ES-I3 (cell line): ENCODE measurements around the gene ARL14.
"Not testable (repeated sequence)": the region's sequence is repeated elsewhere in the genome, so short reads cannot be mapped to it uniquely, and the experiment has no call there.

Experiments used
- H3K36me3 ChIP-seq: 2 replicates; pipeline ENCODE4 v1.6.1; 2013; ENCODE audit warnings: mild to moderate bottlenecking, low read length, control low read depth, moderate library complexity; ENCODE audit not compliant: insufficient read depth
- H3K4me1 ChIP-seq: 2 replicates; pipeline ENCODE4 v1.6.1; 2013; ENCODE audit warnings: mild to moderate bottlenecking, control low read depth, low read length; ENCODE audit not compliant: insufficient read depth
- H3K9ac ChIP-seq: 2 replicates; pipeline ENCODE4 v1.6.1; 2013; ENCODE audit warnings: low read depth, mild to moderate bottlenecking, low read length, moderate library complexity
- H3K9me3 ChIP-seq: 2 replicates; pipeline ENCODE4 v1.6.1; 2013; ENCODE audit warnings: mild to moderate bottlenecking, low read length, moderate library complexity; ENCODE audit not compliant: control insufficient read depth, insufficient read depth

The ARL14 gene

DNA sequence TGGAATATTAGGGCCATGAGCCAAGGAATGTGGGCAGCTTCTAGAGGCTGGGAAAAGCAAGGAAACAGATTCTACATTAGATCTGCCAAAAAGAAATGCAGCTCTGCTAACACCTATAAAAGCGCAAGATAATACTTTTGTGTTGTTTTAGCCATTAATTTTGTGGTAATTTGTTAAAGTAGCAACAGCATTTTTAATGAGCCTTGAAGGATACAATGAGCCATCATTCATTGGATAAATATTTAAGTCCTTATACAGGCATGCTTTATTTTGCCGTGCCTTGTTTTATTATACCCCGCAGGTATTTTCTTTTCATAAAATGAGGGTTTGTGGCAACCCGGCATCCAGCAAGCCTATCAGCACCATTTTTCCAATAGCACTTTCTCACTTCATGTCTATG, 15.0 kb downstream of the ARL14 start:
- Histone ChIP-seq H3K9me3 (no peaks in the 10 kb centered on the region), H3K9ac (no peak overlapping the region), H3K4me1 (no peaks in the 10 kb centered on the region), H3K36me3 (no peaks in the 10 kb centered on the region)

DNA sequence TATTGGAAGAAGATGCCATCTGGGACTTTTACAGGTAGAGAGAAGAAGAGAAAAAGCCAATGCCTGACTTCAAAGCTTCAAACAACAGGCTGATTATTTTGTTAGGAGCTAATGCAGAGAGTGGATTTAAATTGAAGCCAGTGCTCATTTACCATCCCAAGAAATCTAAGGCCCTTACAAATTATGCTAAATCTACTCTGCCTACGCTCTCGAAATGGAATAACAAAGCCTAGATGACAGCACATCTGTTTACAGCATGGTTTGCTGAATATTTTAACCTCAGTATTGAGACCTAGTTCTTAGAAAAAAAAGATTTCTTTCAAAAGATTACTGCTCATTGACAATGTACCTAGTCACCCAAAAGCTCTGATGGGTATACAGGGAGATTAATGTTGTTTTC, 16.2 kb downstream of the ARL14 start:
- no peaks in the 10 kb centered on the region for H3K4me1 ChIP-seq
- H3K9ac ChIP-seq, result no peak overlapping the region
- H3K9me3 ChIP-seq, result no peaks in the 10 kb centered on the region
- no peaks in the 10 kb centered on the region for H3K36me3 ChIP-seq

DNA sequence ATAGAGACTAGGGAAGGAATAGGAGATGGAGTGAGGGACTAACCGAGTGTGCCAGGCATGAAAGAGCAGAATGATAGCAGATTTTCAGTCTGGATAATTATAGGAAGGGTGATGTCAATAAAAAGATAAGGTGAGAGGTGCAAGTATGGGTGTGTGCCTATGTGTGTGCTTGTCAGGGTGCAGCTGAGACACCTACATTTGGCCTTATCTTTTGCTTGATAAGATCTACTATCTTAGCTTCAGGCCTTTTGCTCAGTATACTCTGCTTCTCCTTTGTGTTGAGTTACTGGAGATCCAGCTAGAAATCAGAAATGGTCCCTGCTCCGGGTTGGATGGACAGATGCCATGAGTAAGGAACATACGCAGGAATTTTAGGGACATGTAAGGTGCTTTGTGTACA, 17.4 kb downstream of the ARL14 start:
- H3K36me3 ChIP-seq, result no peaks in the 10 kb centered on the region
- no peak overlapping the region for H3K9ac ChIP-seq
- H3K4me1 ChIP-seq, result no peaks in the 10 kb centered on the region
- no peaks in the 10 kb centered on the region for H3K9me3 ChIP-seq

DNA sequence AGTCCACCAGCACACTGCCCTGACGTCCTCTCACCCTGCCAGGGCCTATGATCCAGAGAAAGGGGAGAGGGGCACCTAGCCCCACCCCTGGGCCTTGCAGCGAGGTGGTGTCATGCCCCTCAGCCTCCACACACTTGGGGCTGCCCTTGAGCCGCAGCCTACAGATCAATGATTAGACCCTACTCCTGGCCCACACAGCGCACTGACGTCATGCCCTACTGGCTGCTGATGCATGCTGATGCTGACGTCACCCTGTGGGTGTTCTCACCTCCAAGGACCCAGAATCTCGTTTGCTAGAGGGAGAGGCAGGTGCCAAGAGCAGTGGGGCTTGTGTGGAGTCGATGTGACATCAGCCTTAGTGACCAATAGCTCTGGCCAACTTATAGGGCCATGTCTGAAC, 18.0 kb downstream of the ARL14 start:
- no peaks in the 10 kb centered on the region for H3K9me3 ChIP-seq
- H3K4me1 ChIP-seq, result no peaks in the 10 kb centered on the region
- H3K36me3 ChIP-seq, result no peaks in the 10 kb centered on the region
- no peak overlapping the region for H3K9ac ChIP-seq

DNA sequence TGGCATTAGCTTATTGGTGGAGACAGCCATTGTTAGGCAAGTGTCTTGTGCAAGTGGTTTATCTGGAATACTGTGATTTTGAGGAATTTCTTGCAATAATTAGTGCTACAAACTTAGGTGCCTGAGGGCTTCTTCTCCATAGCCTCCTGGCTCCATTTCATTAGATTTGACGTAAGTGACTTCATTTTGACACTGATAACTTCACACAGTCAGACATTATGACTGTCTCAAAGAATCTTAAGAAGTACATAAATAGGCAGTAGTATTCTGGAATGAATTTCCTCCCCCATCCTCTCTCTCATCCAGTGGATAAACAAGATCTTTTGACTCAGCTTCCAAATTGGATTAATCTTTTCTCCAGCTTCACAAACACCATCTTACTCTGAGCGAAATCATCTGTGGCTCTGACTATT, 19.0 kb downstream of the ARL14 start:
- no peaks in the 10 kb centered on the region for H3K9me3 ChIP-seq
- H3K4me1 ChIP-seq, result no peaks in the 10 kb centered on the region
- H3K36me3 ChIP-seq, result no peaks in the 10 kb centered on the region

DNA sequence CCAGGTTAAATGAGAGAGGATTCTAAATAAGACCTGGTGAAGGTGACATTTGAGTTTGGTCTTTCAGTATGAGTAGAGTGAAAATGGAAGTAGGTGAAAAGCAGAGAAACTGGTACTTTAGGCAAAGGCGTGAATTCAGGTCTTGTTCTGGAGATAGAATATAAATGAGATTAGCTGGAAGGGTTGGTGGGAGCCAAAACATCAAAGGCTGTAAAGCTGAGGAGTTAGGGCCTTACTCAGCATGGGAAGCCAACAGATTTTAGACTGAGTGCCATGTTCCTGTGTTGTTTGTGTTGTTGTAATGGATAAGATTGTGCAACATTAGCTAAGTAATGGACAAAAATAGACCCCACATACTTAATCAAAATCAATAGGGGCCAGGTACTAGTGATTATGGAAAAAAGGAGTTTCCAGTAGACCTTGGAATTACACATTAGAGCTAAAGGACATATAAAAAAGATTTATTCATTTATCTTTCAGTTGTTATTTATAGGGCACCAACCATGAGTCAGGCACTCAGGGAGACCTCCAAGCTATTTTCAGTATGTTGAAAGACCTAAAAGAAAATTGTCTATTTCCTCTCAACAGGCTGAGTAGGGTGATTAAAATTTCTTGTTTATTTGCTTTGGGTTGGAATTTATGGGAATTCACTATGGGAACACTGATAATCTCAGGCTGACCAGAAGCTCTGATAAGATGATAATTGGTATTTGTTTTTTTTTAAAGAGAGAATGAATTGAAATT, 20.8 kb downstream of the ARL14 start:
- H3K9ac ChIP-seq, result no peak overlapping the region

More for the DNA sequence above, 19.0 kb downstream of the ARL14 start:
- H3K9ac ChIP-seq, result no peak overlapping the region

DNA sequence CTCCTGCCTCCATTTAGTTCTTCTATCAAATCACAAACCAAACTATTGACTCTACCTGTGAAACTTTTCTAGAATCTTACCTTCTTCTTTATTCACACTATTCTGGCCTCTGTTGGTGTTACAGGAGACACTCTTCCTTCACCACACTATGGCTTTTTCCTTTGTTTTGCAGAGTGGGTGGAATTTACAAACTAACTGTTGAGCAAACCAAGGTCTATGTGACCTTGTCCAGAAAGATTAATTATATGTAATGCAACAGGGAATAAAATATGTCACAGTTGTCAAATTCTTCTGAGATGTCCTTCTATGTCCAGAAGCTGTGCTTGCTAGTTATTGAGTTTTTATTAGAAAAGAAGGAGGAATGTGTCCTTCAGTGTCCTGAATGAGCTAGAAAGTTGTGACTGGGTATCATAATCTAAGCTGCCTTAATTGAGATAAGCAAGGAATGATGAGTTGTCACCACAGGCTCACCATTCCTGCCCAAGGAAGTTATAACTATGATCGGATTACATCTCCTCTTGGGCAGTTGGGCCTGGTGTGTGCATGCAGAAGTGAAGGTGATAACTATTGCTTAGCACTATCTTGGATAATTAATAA, 21.7 kb downstream of the ARL14 start:
- Histone ChIP-seq H3K36me3 (no peaks in the 10 kb centered on the region), H3K9me3 (no peaks in the 10 kb centered on the region), H3K4me1 (no peaks in the 10 kb centered on the region), H3K9ac (no peak overlapping the region)

More for the DNA sequence above, 20.8 kb downstream of the ARL14 start:
- Histone ChIP-seq H3K9me3 (no peaks in the 10 kb centered on the region), H3K36me3 (no peaks in the 10 kb centered on the region), H3K4me1 (no peaks in the 10 kb centered on the region)

DNA sequence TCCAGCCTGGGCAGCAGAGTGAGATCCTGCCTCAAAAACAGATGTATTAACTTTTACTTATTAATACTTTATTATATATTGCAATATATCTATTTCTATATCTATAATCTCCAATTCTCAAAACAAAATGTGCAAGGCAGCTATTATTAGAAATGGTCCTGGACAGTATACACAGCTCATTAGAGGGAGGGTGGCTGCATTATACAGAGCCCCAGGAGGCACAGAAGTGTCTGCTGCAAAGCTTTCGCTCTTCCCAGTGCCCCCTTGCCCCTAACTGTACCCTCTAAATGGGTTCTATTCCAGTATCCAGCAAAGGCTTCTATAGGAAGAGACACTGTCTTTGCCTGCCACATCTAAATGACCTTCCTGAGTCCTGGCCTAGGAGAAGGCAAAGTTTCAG, 24.5 kb downstream of the ARL14 start:
- H3K4me1 ChIP-seq, result no peaks in the 10 kb centered on the region
- no peak overlapping the region for H3K9ac ChIP-seq
- H3K9me3 ChIP-seq, result no peaks in the 10 kb centered on the region
- no peaks in the 10 kb centered on the region for H3K36me3 ChIP-seq

DNA sequence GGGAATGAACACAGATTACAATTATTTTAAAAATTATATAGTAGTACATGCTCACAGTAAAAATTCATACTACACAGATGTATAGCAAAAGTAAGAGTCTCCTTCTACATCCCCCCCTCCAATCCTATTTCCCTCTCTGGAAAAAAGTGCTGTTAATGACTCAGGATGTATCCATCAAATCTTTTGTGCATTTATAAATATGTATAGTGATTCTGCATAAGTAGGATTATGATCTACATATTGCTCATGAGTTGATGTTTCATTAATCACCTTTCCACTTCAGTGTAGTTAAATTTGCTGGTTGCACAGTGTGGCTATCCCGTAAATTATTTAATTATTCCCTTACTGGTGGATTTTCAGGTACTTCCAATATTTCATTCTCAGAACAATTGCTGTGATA, 25.3 kb downstream of the ARL14 start:
- Histone ChIP-seq H3K9ac (no peak overlapping the region), H3K4me1 (no peaks in the 10 kb centered on the region), H3K36me3 (no peaks in the 10 kb centered on the region), H3K9me3 (no peaks in the 10 kb centered on the region)

DNA sequence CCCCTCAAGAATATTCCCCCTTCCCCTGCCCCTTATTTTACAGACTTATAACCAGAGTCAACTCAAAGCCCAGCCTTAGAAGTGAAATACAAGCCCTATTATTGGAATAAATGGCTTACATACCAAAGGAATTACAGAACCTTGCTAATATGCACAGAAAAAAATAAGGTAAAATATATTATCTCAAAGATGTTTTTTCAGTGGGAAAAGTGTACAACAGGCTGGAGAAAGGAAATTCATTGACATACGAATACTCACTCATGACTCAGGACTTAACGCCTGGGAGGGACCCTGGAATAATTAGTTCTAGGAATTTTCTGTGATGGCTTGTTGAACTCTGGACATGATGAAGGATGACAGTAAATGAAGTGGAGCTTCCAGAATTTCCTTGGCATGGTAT, 27.0 kb downstream of the ARL14 start:
- Histone ChIP-seq H3K36me3 (no peaks in the 10 kb centered on the region), H3K9ac (no peak overlapping the region), H3K4me1 (no peaks in the 10 kb centered on the region), H3K9me3 (no peaks in the 10 kb centered on the region)

DNA sequence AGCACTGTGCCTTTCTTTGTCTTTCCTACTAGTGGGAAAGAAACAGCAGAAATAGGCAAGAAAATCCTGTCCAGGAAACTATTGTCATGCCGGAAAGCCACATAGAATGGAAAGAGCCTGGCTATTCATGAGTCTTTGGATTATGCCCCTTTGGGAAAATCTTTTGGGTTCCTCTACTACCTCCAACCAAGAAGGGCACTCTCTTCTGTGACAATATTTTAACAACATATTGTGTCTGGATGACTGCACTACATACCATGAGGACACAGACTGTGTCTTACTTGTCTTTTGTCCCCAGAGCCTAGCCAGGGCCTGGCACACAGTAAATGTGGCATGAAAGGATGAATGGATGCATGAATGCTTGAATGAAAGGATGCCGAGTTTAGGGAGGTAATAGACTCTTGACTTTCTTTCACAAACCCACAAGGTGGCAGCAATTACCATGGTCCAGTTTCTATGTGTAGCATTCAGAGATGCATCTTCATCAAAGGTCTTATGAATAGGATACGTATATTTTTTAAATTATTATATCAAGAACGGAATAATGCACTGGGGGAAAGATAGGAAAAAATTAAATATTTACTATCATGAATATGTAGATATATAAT, 30.3 kb downstream of the ARL14 start:
- H3K9me3 ChIP-seq, result no peaks in the 10 kb centered on the region
- H3K36me3 ChIP-seq, result no peaks in the 10 kb centered on the region
- H3K4me1 ChIP-seq, result no peaks in the 10 kb centered on the region
- no peak overlapping the region for H3K9ac ChIP-seq

DNA sequence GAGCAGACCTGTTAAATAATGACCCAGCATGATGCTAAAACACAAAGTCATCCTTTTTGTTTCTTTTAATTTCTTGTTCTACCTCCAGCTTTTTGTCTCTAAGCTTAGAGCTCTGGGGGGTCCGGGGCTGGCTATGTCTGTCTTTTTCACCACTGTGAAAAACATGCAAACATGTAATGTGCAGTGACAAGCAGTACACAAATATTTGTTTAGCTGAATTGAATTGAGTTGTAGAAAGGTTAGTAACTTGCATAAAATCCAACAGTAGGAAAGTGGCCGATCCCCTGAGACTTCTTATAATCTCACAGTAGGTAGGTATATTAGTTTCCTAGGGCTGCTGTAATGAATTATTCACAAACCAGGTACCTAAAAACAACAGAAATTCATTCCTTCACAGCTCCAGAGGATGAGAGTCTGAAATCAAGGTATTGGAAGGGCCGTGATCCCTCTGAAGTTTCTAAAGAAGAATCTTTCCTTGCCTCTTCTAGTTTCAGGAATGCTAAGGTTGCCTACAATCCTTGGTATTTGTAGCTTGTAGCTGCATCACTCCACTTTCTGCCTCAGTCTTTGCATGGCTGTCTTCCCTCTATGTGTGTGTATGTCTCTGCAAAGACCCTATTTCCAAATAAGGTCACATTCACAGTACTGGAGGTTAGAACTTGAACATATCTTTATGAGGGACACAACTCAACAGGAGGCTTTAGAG, 32.7 kb downstream of the ARL14 start:
- H3K9ac ChIP-seq, result no peak overlapping the region
- H3K36me3 ChIP-seq, result no peaks in the 10 kb centered on the region
- no peaks in the 10 kb centered on the region for H3K4me1 ChIP-seq
- no peaks in the 10 kb centered on the region for H3K9me3 ChIP-seq

DNA sequence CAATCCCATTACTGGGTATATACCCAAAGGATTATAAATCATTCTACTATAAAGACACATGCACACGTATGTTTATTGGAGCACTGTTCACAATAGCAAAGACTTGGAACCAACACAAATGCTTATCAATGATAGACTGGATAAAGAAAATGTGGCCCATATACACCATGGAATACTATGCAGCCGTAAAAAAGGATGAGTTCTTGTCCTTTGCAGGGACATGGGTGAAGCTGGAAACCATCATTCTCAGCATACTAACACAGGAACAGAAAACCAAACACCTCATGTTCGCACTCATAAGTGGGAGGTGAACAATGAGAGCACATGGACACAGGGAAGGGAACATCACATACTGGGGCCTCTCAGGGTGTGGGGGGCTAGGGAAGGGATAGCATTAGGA, 36.2 kb downstream of the ARL14 start:
- H3K9me3 ChIP-seq, H3K36me3 ChIP-seq, H3K9ac ChIP-seq, H3K4me1 ChIP-seq: not testable (repeated sequence)

DNA sequence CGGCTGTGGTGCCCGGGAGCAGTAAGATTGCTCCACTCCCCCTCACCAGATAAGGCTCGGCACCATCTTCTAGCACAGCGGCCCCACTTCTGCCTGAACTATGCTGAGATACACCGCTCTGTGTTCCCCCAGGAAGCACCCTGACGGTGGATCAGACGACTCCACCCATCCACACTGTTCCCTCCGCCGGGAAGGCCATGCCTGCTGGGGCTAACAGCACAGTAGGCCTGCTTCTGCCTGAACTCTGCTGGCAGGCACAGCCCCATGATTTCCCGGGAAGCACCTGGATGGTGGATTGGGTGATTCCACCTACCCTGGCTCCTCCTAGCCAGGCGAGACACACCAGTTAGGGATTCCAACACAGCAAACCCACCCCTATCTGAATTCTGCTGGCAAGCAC, 42.8 kb downstream of the ARL14 start:
- no peaks in the 10 kb centered on the region for H3K36me3 ChIP-seq
- H3K9me3 ChIP-seq, result no peaks in the 10 kb centered on the region
- no peaks in the 10 kb centered on the region for H3K4me1 ChIP-seq
- H3K9ac ChIP-seq, result no peak overlapping the region
